GM23338 (cell line): ENCODE data around the gene RPL3. TPM values are rescaled to one million over a fixed set of nuclear protein-coding genes. Genes with fewer than 3 reads are reported as not detected.
A peak's percentile ranks its signal among the peaks of the same experiment; 100 is the strongest.

Experiments
- ATAC-seq: fragments of 200-7000 bp; cut with Tn5 transposase; 3 replicates; pipeline ENCODE4 v1.9.1; 2020
- DNase-seq: peaks from one replicate; pipeline ENCODE4 v3.0.0-alpha.2; 2015; ENCODE audit warnings: low spot score
- H2AFZ ChIP-seq: fragments of 200-600 bp; sonication (generic); 2 replicates; pipeline ENCODE4 v1.8.0; 2016; ENCODE audit warnings: antibody characterized with exemption, mild to moderate bottlenecking, moderate library complexity
- H3F3A ChIP-seq: fragments of 200-600 bp; sonication (generic); replicated peaks from 2 replicates; pipeline ENCODE4 v1.8.0; 2017; ENCODE audit warnings: antibody characterized with exemption, mixed run types, low read depth
- H3K27ac ChIP-seq: fragments of 200-600 bp; sonication (generic); 2 replicates; pipeline ENCODE4 v1.6.1; 2016; ENCODE audit warnings: low read depth
- H3K27me3 ChIP-seq: fragments of 200-600 bp; sonication (generic); 2 replicates; pipeline ENCODE4 v1.8.0; 2016; ENCODE audit warnings: mild to moderate bottlenecking, mixed run types, moderate library complexity; ENCODE audit not compliant: insufficient read depth
- H3K36me3 ChIP-seq: fragments of 200-600 bp; sonication (generic); 2 replicates; pipeline ENCODE4 v1.8.0; 2016; ENCODE audit warnings: mild to moderate bottlenecking; ENCODE audit not compliant: insufficient read depth
- H3K4me1 ChIP-seq: fragments of 200-600 bp; sonication (generic); 2 replicates; pipeline ENCODE4 v1.8.0; 2016; ENCODE audit warnings: mild to moderate bottlenecking, moderate library complexity; ENCODE audit not compliant: insufficient read depth
- H3K4me2 ChIP-seq: fragments of 200-600 bp; sonication (generic); 2 replicates; pipeline ENCODE4 v1.7.1; 2017; ENCODE audit warnings: mixed run types
- H3K4me3 ChIP-seq: fragments of 200-600 bp; sonication (generic); 2 replicates; pipeline ENCODE4 v1.6.1; 2016; ENCODE audit warnings: mixed run types
- H3K79me2 ChIP-seq: fragments of 200-600 bp; sonication (generic); replicated peaks from 2 replicates; pipeline ENCODE4 v1.8.0; 2017; ENCODE audit warnings: mild to moderate bottlenecking; ENCODE audit not compliant: insufficient read depth
- H3K9me2 ChIP-seq: fragments of 200-600 bp; sonication (generic); 2 replicates; pipeline ENCODE4 v1.8.0; 2017; ENCODE audit not compliant: insufficient read depth
- H4K20me1 ChIP-seq: fragments of 200-600 bp; sonication (generic); replicated peaks from 2 replicates; pipeline ENCODE4 v1.8.0; 2017; ENCODE audit warnings: mild to moderate bottlenecking; ENCODE audit not compliant: insufficient read depth
- H3K27ac Mint-ChIP-seq: 2 replicates; pipeline ENCODE4 v1.8.0; 2020; ENCODE audit warnings: inconsistent platforms, mild to moderate bottlenecking, moderate library complexity, mixed read lengths
- H3K27me3 Mint-ChIP-seq: 3 replicates; pipeline ENCODE4 v1.8.0; 2022; ENCODE audit warnings: low read depth, mild to moderate bottlenecking, moderate library complexity, mixed read lengths, inconsistent platforms; ENCODE audit not compliant: insufficient read depth, poor library complexity
- H3K36me3 Mint-ChIP-seq: 3 replicates; pipeline ENCODE4 v1.8.0; 2021; ENCODE audit warnings: low read depth, mild to moderate bottlenecking, inconsistent platforms, moderate library complexity, mixed read lengths
- H3K4me1 Mint-ChIP-seq: 3 replicates; pipeline ENCODE4 v1.8.0; 2020; ENCODE audit warnings: mild to moderate bottlenecking, inconsistent platforms, mixed read lengths
- H3K4me3 Mint-ChIP-seq: 3 replicates; pipeline ENCODE4 v1.8.0; 2021; ENCODE audit warnings: moderate library complexity, mild to moderate bottlenecking, inconsistent platforms, mixed read lengths
- H3K9me3 Mint-ChIP-seq: 3 replicates; pipeline ENCODE4 v1.8.0; 2020; ENCODE audit warnings: moderate library complexity, mild to moderate bottlenecking, inconsistent platforms, mixed read lengths
- CREB1 ChIP-seq: fragments of 250-450 bp; sonication (Bioruptor Pico); IDR thresholded peaks from 2 replicates; pipeline ENCODE4 v1.5.0; 2020; ENCODE audit warnings: low read depth, mild to moderate bottlenecking, moderate library complexity
- EZH2 ChIP-seq: fragments of 200-600 bp; sonication (generic); IDR thresholded peaks from one replicate; pipeline ENCODE4 v1.8.0; 2017; ENCODE audit warnings: antibody characterized with exemption, mild to moderate bottlenecking, low read depth; ENCODE audit not compliant: unreplicated experiment
- EZH2phosphoT487 ChIP-seq: fragments of 200-600 bp; sonication (generic); IDR thresholded peaks from one replicate; pipeline ENCODE4 v1.8.1; 2018; ENCODE audit warnings: antibody characterized with exemption; ENCODE audit not compliant: unreplicated experiment
- JUNB ChIP-seq: IDR thresholded peaks from one replicate; pipeline ENCODE4 v1.6.1; 2016; ENCODE audit warnings: antibody characterized with exemption; ENCODE audit not compliant: unreplicated experiment
- NANOG ChIP-seq: IDR thresholded peaks from 2 replicates; pipeline ENCODE4 v1.6.1; 2016; ENCODE audit warnings: antibody characterized with exemption, borderline replicate concordance
- STAT1 ChIP-seq: IDR thresholded peaks from one replicate; pipeline ENCODE4 v1.6.1; 2016; ENCODE audit warnings: antibody characterized with exemption; ENCODE audit not compliant: unreplicated experiment
- ZNF114 ChIP-seq: fragments of 250-450 bp; sonication (Bioruptor Pico); IDR thresholded peaks from 2 replicates; pipeline ENCODE4 v1.5.0; 2020; ENCODE audit warnings: mild to moderate bottlenecking, moderate library complexity
- ZNF331 ChIP-seq: fragments of 250-450 bp; sonication (Bioruptor Pico); IDR thresholded peaks from 2 replicates; pipeline ENCODE4 v1.5.0; 2020; ENCODE audit warnings: low read depth, mild to moderate bottlenecking, moderate library complexity
- polyA plus RNA-seq: library from polyadenylated mRNA; unstranded; fragments of >200 nt; fragmentation: Nextera tagmentation; extraction: Ambion mirVana; gene quantifications from 2 replicates; pipeline ENCODE4 v1.2.1, GENCODE V29; 2016
- total RNA-seq: library from RNA; depleted of rRNA; stranded (reverse); fragments of >200 nt; shearing (Covaris generic); gene quantifications from 2 replicates; pipeline ENCODE4 v1.2.3, GENCODE V29; 2014
- TF ChIP-seq, protein P1 (sequence below): IDR thresholded peaks from 2 replicates; pipeline ENCODE4 v1.6.1; 2016; ENCODE audit warnings: antibody characterized with exemption
- TF ChIP-seq, protein P2 (sequence below), 2 experiments: fragments of 200-600 bp in 1 of 2; sonication (generic) in 1 of 2; conservative IDR thresholded peaks; 2 replicates each; pipeline versions ENCODE4 v1.5.1 to v1.6.1; 2016 to 2017; ENCODE audit warnings: antibody characterized with exemption in 2 of 2, low read depth in 2 of 2, mild to moderate bottlenecking in 2 of 2, moderate library complexity in 1 of 2
- TF ChIP-seq, protein P3 (sequence below): IDR thresholded peaks from one replicate; pipeline ENCODE4 v1.6.1; 2018; ENCODE audit warnings: antibody characterized with exemption; ENCODE audit not compliant: unreplicated experiment

Gene RPL3
- total and polyA plus RNA-seq, 2 experiments from 2014 or later: 1,983 to 3,244 TPM

DNA sequence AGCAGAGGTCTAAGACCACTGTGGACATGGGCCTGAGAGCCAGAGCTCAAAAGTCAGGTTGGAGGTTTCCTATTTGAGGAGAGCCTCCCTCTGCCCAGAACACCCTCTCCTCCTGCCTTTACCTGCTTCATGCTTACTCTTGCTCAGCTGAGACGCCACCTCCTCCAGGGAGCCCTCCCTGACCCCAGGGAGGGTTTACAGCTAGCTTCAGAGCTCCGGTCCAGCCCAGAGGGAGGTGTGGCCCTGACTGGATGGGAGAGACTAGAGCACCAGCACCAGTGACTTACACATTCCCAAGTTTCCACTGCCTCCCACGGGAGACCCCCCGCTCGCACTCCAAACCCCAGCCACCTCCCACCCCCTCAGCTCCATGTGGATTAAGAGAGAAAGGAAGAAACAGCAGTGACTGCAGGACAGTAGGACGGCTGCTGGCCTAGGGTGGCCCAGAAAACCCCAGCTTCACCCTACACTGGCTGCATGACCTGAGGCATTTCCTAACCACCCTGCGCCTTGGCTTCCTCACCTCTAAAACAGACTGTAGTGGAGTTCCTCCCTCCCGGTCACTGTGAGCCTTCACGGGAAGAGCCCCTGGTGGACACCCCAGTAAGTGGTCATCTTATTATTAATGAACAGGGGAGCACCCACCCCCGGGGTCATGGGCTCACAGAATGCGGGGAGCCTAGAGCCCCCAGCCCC is 50.2 kb downstream of the RPL3 start:
- peak; percentile 45 for ATAC-seq
- H3K4me1 Mint-ChIP-seq: peaks cover 5% of the 10 kb centered on the region; the same call in 1 of the 3 replicates

DNA sequence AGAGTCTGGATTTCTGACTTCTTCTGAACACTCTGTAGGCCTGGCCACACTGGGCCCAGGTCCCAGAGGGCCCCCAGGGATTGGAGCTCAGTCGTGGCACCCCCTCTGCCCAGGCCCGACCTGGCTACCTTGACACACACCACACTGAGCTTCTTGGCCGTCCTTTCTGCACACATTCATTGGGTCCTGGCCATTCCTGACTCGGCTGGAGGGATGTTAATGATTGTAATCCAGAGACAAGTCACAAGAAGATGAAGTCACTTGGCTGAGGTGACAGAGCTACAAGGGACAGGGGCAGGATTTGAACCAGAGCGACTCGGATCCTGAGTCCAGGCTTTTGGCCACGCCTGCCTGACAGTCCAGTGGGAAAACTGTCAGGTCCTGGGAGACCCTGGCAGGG is 50.8 kb downstream of the RPL3 start:
- H3K9me3 Mint-ChIP-seq: no peaks in the 10 kb centered on the region; the same call in 2 of the 3 replicates
- H3F3A ChIP-seq: no peaks in the 10 kb centered on the region
- H3K27ac ChIP-seq: no peak overlapping the region
- TF ChIP-seq STAT1 (no peak), JUNB (no peak), EZH2 (no peak), ZNF114 (CRISPR knock-in tag) (no peak), CREB1 (CRISPR knock-in tag) (no peak), ZNF331 (CRISPR knock-in tag) (no peak), NANOG (no peak), EZH2phosphoT487 (no peak)
- TF ChIP-seq, protein P1, sequence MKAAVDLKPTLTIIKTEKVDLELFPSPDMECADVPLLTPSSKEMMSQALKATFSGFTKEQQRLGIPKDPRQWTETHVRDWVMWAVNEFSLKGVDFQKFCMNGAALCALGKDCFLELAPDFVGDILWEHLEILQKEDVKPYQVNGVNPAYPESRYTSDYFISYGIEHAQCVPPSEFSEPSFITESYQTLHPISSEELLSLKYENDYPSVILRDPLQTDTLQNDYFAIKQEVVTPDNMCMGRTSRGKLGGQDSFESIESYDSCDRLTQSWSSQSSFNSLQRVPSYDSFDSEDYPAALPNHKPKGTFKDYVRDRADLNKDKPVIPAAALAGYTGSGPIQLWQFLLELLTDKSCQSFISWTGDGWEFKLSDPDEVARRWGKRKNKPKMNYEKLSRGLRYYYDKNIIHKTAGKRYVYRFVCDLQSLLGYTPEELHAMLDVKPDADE: no peak
- TF ChIP-seq, protein P2, sequence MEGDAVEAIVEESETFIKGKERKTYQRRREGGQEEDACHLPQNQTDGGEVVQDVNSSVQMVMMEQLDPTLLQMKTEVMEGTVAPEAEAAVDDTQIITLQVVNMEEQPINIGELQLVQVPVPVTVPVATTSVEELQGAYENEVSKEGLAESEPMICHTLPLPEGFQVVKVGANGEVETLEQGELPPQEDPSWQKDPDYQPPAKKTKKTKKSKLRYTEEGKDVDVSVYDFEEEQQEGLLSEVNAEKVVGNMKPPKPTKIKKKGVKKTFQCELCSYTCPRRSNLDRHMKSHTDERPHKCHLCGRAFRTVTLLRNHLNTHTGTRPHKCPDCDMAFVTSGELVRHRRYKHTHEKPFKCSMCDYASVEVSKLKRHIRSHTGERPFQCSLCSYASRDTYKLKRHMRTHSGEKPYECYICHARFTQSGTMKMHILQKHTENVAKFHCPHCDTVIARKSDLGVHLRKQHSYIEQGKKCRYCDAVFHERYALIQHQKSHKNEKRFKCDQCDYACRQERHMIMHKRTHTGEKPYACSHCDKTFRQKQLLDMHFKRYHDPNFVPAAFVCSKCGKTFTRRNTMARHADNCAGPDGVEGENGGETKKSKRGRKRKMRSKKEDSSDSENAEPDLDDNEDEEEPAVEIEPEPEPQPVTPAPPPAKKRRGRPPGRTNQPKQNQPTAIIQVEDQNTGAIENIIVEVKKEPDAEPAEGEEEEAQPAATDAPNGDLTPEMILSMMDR (conservative IDR thresholded peaks at IDR 0.05; ENCODE audit: low read depth in 2 of 2): no peak
- TF ChIP-seq, protein P3, sequence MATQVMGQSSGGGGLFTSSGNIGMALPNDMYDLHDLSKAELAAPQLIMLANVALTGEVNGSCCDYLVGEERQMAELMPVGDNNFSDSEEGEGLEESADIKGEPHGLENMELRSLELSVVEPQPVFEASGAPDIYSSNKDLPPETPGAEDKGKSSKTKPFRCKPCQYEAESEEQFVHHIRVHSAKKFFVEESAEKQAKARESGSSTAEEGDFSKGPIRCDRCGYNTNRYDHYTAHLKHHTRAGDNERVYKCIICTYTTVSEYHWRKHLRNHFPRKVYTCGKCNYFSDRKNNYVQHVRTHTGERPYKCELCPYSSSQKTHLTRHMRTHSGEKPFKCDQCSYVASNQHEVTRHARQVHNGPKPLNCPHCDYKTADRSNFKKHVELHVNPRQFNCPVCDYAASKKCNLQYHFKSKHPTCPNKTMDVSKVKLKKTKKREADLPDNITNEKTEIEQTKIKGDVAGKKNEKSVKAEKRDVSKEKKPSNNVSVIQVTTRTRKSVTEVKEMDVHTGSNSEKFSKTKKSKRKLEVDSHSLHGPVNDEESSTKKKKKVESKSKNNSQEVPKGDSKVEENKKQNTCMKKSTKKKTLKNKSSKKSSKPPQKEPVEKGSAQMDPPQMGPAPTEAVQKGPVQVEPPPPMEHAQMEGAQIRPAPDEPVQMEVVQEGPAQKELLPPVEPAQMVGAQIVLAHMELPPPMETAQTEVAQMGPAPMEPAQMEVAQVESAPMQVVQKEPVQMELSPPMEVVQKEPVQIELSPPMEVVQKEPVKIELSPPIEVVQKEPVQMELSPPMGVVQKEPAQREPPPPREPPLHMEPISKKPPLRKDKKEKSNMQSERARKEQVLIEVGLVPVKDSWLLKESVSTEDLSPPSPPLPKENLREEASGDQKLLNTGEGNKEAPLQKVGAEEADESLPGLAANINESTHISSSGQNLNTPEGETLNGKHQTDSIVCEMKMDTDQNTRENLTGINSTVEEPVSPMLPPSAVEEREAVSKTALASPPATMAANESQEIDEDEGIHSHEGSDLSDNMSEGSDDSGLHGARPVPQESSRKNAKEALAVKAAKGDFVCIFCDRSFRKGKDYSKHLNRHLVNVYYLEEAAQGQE: no peak
- H3K36me3 ChIP-seq: no peaks in the 10 kb centered on the region
- no peaks in the 10 kb centered on the region for H4K20me1 ChIP-seq
- no peak overlapping the region for H3K4me3 Mint-ChIP-seq
- ATAC-seq: no peak
- H3K4me3 ChIP-seq: no peak overlapping the region
- H3K27ac Mint-ChIP-seq: no peak overlapping the region
- H3K27me3 Mint-ChIP-seq: peaks cover 12% of the 10 kb centered on the region
- H3K4me1 Mint-ChIP-seq: peaks cover 5% of the 10 kb centered on the region; the same call in 1 of the 3 replicates
- peak overlapping the region; percentile 43; the same call in 1 of the 2 replicates for H2AFZ ChIP-seq
- no peaks in the 10 kb centered on the region for H3K36me3 Mint-ChIP-seq
- H3K4me1 ChIP-seq: no peaks in the 10 kb centered on the region
- H3K9me2 ChIP-seq: no peaks in the 10 kb centered on the region
- no peaks in the 10 kb centered on the region for H3K27me3 ChIP-seq
- H3K79me2 ChIP-seq: no peaks in the 10 kb centered on the region
- no peak overlapping the region for H3K4me2 ChIP-seq
- DNase-seq: no peak

More for the DNA sequence above, 50.2 kb downstream of the RPL3 start:
- H3K79me2 ChIP-seq: no peaks in the 10 kb centered on the region
- no peaks in the 10 kb centered on the region for H3F3A ChIP-seq
- DNase-seq: no peak
- TF ChIP-seq STAT1 (no peak), CREB1 (CRISPR knock-in tag) (no peak), EZH2 (no peak)
- TF ChIP-seq, protein P2 (conservative IDR thresholded peaks at IDR 0.05; ENCODE audit: low read depth in 2 of 2): peak in 1 of 2 experiments; percentile 16; a peak in 1 of 4 replicates
- H3K4me1 ChIP-seq: no peaks in the 10 kb centered on the region
- H4K20me1 ChIP-seq: no peaks in the 10 kb centered on the region
- no peaks in the 10 kb centered on the region for H3K9me2 ChIP-seq
- Mint-ChIP-seq H3K27ac (no peak overlapping the region), H3K36me3 (no peaks in the 10 kb centered on the region), H3K9me3 (no peaks in the 10 kb centered on the region; the same call in 2 of the 3 replicates), H3K27me3 (peaks cover 15% of the 10 kb centered on the region), H3K4me3 (no peak overlapping the region)
- H2AFZ ChIP-seq: no peak overlapping the region
- no peak overlapping the region for H3K4me2 ChIP-seq
- no peaks in the 10 kb centered on the region for H3K36me3 ChIP-seq
- no peak overlapping the region for H3K4me3 ChIP-seq
- H3K27me3 ChIP-seq: no peaks in the 10 kb centered on the region
- H3K27ac ChIP-seq: no peak overlapping the region
